NCI-H187 (cell line): ENCODE data around the gene KDM2A.
"Not testable (repeated sequence)": the region's sequence is repeated elsewhere in the genome, so short reads cannot be mapped to it uniquely, and the experiment has no call there.

ENCODE experiments used
- DNase-seq, 2 experiments: peaks; one replicate each; lab custom pipeline; 2025; lab: John Stamatoyannopoulos, UW

Gene KDM2A

GRCh38 chr11:67118181-67118766 is 789 bp upstream of the KDM2A start:
- DNase-seq = no peak

- DNase-seq = no peak
Measured at GRCh38 chr11:67119585-67120391, 725 bp downstream of the KDM2A start.

GRCh38 chr11:67120456-67120855 is 1.4 kb downstream of the KDM2A start:
- no peak for DNase-seq

DNA sequence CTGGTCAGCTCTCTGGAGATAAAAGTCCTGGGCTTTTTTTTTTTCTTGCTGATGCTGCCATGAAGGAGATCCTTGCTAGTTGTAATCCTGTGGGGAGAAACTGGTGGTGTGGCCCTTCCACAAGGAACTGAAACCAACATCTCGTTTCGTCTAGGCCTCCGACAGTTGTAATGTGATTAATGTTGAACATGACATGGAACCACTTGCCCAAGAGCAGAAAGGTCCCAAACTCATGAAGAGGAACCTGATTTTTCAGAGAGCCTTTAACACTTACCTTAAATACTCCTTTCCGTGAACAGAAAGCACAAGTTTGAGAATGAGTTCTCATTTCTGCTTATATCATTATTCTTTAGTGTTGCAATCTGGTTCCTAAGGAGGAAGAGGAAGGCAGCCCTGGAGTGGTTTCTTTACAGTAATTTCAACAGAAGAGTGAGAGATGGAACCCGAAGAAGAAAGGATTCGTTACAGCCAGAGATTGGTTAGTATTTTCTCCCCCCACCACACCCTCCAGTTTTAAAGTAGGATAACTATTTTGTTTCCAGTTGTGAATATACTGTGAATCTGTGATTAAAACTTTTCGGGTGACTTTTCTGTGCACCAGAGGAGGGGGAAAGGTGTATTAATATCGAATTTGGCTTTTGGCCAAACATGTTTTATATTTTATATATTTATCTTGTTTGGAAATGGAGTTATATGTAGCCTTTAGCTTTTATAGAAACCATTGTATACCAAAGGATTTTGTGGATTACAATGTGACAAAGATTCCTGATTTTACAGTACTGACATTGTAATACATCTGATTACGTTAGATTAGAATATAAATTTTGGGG is 2.0 kb downstream of the KDM2A start:
- DNase-seq = no peak

DNA sequence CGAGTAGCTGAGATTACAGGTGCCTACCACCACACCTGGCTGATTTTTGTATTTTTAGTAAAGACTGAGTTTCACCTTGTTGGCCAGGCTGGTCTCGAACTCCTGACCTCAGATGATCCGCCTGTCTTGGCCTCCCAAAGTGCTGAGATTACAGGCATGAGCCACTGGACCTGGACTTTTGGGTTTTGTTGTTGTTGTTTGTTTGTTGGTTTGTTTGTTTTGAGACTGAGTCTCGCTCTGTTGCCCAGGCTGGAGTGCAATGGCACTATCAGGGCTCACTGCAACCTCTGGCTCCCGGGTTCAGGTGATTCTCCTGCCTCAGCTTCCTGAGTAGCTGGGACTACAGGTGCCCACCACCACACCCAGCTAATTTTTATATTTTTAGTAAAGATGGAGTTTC is 4.7 kb downstream of the KDM2A start:
- not testable (repeated sequence) for DNase-seq

- DNase-seq = not testable (repeated sequence)
Measured at GRCh38 chr11:67126243-67126642, 7.2 kb downstream of the KDM2A start.

- no peak for DNase-seq
Measured at GRCh38 chr11:67126986-67127385, 7.9 kb downstream of the KDM2A start.

DNA sequence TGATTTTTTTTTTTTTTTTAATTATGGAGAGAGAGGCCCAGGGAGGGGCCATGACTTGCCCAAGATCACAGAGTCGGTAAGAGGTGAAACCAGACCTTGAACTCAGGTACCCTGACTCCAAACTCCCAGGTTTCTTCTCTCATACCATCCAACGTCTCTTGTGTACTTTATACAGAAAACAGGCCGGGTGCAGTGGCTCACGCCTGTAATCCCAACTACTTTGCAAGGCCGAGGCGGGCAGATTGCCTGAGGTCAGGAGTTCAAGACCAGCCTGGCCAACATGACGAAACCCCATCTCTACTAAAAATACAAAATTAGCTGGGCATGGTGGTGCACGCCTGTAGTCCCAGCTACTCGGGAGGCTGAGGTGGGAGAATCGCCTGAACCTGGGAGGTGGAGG is 11.8 kb downstream of the KDM2A start:
- not testable (repeated sequence) for DNase-seq

DNA sequence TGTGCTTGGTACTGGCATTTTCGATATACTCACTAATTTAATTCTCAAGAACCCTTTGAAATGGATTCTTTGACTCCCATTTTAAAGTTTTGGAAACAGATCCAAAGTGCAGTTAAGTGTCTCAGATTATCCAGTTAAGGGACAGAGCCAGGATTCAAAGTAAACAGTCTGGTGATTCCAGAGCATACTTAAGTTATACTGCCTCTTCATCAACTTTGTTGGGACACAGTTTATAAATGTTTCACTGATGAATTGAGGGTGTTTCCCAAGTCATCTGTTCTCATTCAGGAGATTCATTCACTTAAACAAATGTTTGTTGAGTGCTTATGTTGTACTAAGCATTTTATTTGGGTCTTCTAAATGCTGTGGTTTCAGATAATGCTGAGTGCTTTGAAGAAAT is 17.1 kb downstream of the KDM2A start:
- DNase-seq = no peak

GRCh38 chr11:67138922-67139321 is 19.9 kb downstream of the KDM2A start:
- DNase-seq = no peak

GRCh38 chr11:67146516-67147226 is 27.6 kb downstream of the KDM2A start:
- no peak for DNase-seq

GRCh38 chr11:67153971-67154370 is 34.9 kb downstream of the KDM2A start:
- no peak for DNase-seq

GRCh38 chr11:67154726-67155125 is 35.7 kb downstream of the KDM2A start:
- DNase-seq = no peak

GRCh38 chr11:67157691-67158090 is 38.6 kb downstream of the KDM2A start:
- no peak for DNase-seq

DNA sequence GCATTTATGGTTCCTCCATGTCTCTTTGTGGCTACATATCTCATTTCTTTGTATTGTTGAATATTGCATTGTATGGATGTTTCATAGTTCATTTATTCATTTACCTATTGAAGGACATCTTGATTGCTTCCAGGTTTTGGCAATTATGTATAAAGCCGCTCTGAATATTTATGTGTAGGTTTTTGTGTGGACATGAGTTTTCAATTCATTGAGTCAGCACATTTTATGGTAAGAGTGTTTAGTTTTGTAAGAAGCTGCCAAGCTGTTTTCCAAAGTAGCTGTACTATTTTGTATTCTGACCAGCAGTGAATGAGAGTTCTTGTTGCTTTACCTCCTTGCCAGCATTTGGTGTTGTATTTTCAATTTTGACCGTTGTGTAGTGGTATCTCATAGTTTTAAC is 39.2 kb downstream of the KDM2A start:
- no peak for DNase-seq

GRCh38 chr11:67160045-67160444 is 41.0 kb downstream of the KDM2A start:
- DNase-seq = no peak

GRCh38 chr11:67160872-67161783 is 42.1 kb downstream of the KDM2A start:
- DNase-seq = no peak

DNA sequence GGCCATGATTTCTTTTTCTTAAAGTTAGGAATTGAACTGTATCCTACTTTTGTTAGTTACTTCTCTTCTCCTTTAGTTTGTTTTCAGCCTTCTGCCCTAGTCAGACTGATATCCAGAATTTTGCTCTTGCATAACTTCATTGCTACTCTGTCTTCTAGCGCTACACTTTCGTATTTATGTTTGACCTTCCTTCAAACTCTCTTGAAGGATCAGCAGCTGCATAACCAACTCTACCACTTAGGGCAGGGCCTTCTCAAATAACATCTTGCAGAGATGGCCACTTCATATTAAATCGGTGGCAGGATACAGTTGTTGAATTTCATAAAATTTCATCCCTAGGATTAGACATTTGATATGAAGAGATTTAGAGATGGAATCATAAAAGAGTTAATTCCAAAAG is 43.9 kb downstream of the KDM2A start:
- no peak for DNase-seq

- no peak for DNase-seq
Measured at GRCh38 chr11:67165623-67166022, 46.6 kb downstream of the KDM2A start.

GRCh38 chr11:67167091-67167490 is 48.0 kb downstream of the KDM2A start:
- no peak for DNase-seq

- no peak for DNase-seq
Measured at GRCh38 chr11:67167719-67168118, 48.7 kb downstream of the KDM2A start.
